ENCODE results near the gene EDC4. TPM values are rescaled to one million over a fixed set of nuclear protein-coding genes. Genes with fewer than 3 reads are reported as not detected.

The EDC4 gene
- total RNA-seq, 1 experiment from 2014 or later, result 85.3 TPM

DNA sequence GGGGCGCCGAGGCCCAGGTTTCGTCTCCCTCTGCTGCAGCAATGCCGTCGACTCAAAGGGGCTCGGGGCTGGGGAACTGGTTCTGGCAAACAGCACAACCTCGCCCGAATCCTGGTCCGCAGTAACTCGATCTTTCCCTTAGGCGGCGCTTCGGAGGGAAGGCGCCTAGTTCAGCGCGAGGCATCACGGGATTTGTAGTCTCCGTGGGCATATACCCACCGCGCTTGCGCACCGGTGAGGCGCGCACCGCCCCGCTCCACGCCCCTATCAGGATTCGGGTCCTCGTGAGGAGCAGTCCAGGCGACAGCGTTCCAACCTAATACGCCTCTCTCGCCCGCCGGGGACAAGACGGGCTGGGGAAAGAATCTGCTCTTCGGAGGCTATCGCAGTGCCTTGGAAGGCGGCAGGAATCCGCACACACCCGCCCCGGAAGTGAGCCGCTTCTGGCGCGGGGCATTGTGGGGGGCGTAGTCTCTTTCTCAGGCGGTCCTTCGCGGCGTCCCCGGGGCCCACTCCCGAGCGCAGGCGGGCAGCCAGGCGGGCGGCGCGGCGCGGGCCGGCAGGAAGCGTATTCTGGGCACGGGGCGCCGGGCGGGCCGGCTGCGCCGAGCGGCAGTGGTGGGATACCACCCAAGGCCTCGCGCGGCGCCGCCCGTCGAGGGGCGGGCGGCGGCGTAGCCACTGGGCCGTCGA lies 30.9 kb upstream of the EDC4 start, which contains the start of gene THAP11:
THAP11 (plus strand) TSS at position 505 of the 693 bp plus-strand sequence. CDS start 235 bp downstream, outside the sequence.
- no TSS peak for BruUV-seq (replicated peaks)
- H3K4me1 ChIP-seq (ENCODE audit: control insufficient read depth, insufficient read depth, low read length), result peaks cover 26% of the 10 kb centered on the region
- TF ChIP-seq CTCF (IDR thresholded peaks at IDR 0.05) (peak; percentile 89), SIN3A (IDR thresholded peaks at IDR 0.05; ENCODE audit: borderline replicate concordance, insufficient read depth, low read depth, low read length) (no peak), TCF7L2 (IDR thresholded peaks at IDR 0.05; ENCODE audit: low read depth, low read length) (no peak), REST (IDR thresholded peaks at IDR 0.05; ENCODE audit: insufficient read depth in 1 of 2, low read depth in 2 of 2, low read length in 1 of 2) (0 out of 4 replicates have a peak, but pooled peaks of 1 of the 2 experiments have one; percentile 42), POLR2AphosphoS5 (IDR thresholded peaks at IDR 0.05; ENCODE audit: low read depth, low read length) (peak; percentile 32; the same call in 1 of the 2 replicates)
- H3K36me3 ChIP-seq (ENCODE audit: control insufficient read depth, insufficient read depth, low read length), result no peaks in the 10 kb centered on the region
- intact Hi-C loops (cut with micrococcal nuclease; ENCODE audit: unreplicated experiment) (no loop called here), in situ Hi-C loops (cut with HindIII; ENCODE audit: low pct_unique_long_range_greater_than_20kb, low sequenced_read_pairs) (no loop called here)
- ATAC-seq (peak; percentile 76), DNase-seq (ENCODE audit: low read depth, low spot score) (peak; percentile 83)
- no peaks in the 10 kb centered on the region for H3K27me3 ChIP-seq (ENCODE audit: control insufficient read depth, insufficient read depth, low read length)
- peak within 1 kb of the TSS; percentile 69 to 77 for H3K4me3 ChIP-seq (ENCODE audit: low read depth in 2 of 2, low read length in 2 of 2)
- ChIA-PET CTCF (no interaction called here), POLR2A (interaction anchor here (0.7 kb wide), 1 partner anchor 34 kb away, joined by 6 read pairs; no protein-coding TSS in a partner anchor)
- peak within 1 kb of the TSS; percentile 91 for H3K27ac ChIP-seq (ENCODE audit: low read length)
- no peaks in the 10 kb centered on the region for H3K9me3 ChIP-seq (ENCODE audit: control insufficient read depth, insufficient read depth, low read depth, low read length)

DNA sequence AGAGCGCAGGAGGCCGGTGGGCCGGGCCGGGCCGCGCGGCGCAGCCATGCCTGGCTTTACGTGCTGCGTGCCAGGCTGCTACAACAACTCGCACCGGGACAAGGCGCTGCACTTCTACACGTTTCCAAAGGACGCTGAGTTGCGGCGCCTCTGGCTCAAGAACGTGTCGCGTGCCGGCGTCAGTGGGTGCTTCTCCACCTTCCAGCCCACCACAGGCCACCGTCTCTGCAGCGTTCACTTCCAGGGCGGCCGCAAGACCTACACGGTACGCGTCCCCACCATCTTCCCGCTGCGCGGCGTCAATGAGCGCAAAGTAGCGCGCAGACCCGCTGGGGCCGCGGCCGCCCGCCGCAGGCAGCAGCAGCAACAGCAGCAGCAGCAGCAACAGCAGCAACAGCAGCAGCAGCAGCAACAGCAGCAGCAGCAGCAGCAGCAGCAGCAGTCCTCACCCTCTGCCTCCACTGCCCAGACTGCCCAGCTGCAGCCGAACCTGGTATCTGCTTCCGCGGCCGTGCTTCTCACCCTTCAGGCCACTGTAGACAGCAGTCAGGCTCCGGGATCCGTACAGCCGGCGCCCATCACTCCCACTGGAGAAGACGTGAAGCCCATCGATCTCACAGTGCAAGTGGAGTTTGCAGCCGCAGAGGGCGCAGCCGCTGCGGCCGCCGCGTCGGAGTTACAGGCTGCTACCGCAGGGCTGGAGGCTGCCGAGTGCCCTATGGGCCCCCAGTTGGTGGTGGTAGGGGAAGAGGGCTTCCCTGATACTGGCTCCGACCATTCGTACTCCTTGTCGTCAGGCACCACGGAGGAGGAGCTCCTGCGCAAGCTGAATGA lies 30.1 kb upstream of the EDC4 start:
- DNase-seq (ENCODE audit: low read depth, low spot score), result no peak
- Histone ChIP-seq H3K27me3 (ENCODE audit: control insufficient read depth, insufficient read depth, low read length) (no peaks in the 10 kb centered on the region), H3K4me3 (ENCODE audit: low read depth in 2 of 2, low read length in 2 of 2) (peak overlapping the region; percentile 69), H3K36me3 (ENCODE audit: control insufficient read depth, insufficient read depth, low read length) (no peaks in the 10 kb centered on the region; the same call in 1 of the 2 replicates), H3K4me1 (ENCODE audit: control insufficient read depth, insufficient read depth, low read length) (peaks cover 26% of the 10 kb centered on the region), H3K27ac (ENCODE audit: low read length) (peak overlapping the region; percentile 54), H3K9me3 (ENCODE audit: control insufficient read depth, insufficient read depth, low read depth, low read length) (no peaks in the 10 kb centered on the region)
- ATAC-seq, result peak; percentile 42
- ChIA-PET CTCF (interaction anchor here (0.5 to 1.3 kb wide), 3 partner anchors 26 to 264 kb away, joined by 3 to 5 read pairs (median 3); no protein-coding TSS in a partner anchor), POLR2A (no interaction called here)
- no peak for TF ChIP-seq POLR2AphosphoS5 (IDR thresholded peaks at IDR 0.05; ENCODE audit: low read depth, low read length)
- TF ChIP-seq SIN3A (IDR thresholded peaks at IDR 0.05; ENCODE audit: borderline replicate concordance, insufficient read depth, low read depth, low read length), result no peak
- TF ChIP-seq CTCF (IDR thresholded peaks at IDR 0.05), result no peak; the same call in 1 of the 2 replicates
- no peak for TF ChIP-seq REST (IDR thresholded peaks at IDR 0.05; ENCODE audit: insufficient read depth in 1 of 2, low read depth in 2 of 2, low read length in 1 of 2)
- no peak for TF ChIP-seq TCF7L2 (IDR thresholded peaks at IDR 0.05; ENCODE audit: low read depth, low read length)
- no TSS peak for BruUV-seq (replicated peaks)
- intact Hi-C loops (cut with micrococcal nuclease; ENCODE audit: unreplicated experiment), result no loop called here
- in situ Hi-C loops (cut with HindIII; ENCODE audit: low pct_unique_long_range_greater_than_20kb, low sequenced_read_pairs), result no loop called here

All from Panc1 (cell line).